Astrocyte (in vitro differentiated cells and primary cell): ENCODE data around the gene ATL2. TPM values are rescaled to one million over a fixed set of nuclear protein-coding genes. Genes with fewer than 3 reads are reported as not detected.
A peak's percentile ranks its signal among the peaks of the same experiment; 100 is the strongest.

Experiments used
- DNase-seq: peaks from one replicate; pipeline ENCODE4 v3.0.0-alpha.2; 2010; ENCODE audit warnings: low read depth
- FAIRE-seq: peaks from 2 replicates; lab custom pipeline; 2011; peaks lifted over from hg19 to GRCh38; lab: Jason Lieb, UNC
- H2AFZ ChIP-seq: 2 replicates; pipeline ENCODE4 v1.6.0; 2012; ENCODE audit warnings: low read depth, low read length, inconsistent platforms
- H3K27ac ChIP-seq: 2 replicates; pipeline ENCODE4 v1.5.1; 2011; ENCODE audit warnings: low read depth, low read length, inconsistent platforms
- H3K27me3 ChIP-seq: 2 replicates; pipeline ENCODE4 v1.6.0; 2011; ENCODE audit warnings: low read length, inconsistent platforms; ENCODE audit not compliant: insufficient read depth
- H3K36me3 ChIP-seq: 2 replicates; pipeline ENCODE4 v1.5.1; 2011; ENCODE audit warnings: low read length, inconsistent platforms; ENCODE audit not compliant: insufficient read depth
- H3K4me1 ChIP-seq: 2 replicates; pipeline ENCODE4 v1.5.1; 2011; ENCODE audit warnings: low read length, inconsistent platforms; ENCODE audit not compliant: insufficient read depth
- H3K4me2 ChIP-seq: 2 replicates; pipeline ENCODE4 v1.6.0; 2012; ENCODE audit warnings: low read length, inconsistent platforms
- H3K4me3 ChIP-seq: 2 replicates; pipeline ENCODE4 v1.5.1; 2011; ENCODE audit warnings: low read depth, mild to moderate bottlenecking, low read length, inconsistent platforms; ENCODE audit not compliant: insufficient read depth
- H3K79me2 ChIP-seq: 2 replicates; pipeline ENCODE4 v1.6.0; 2012; ENCODE audit warnings: mild to moderate bottlenecking, low read length, inconsistent platforms; ENCODE audit not compliant: insufficient read depth
- H3K9ac ChIP-seq: 2 replicates; pipeline ENCODE4 v1.6.0; 2012; ENCODE audit warnings: mild to moderate bottlenecking, low read length, inconsistent platforms
- H3K9me3 ChIP-seq: 2 replicates; pipeline ENCODE4 v1.5.1; 2012; ENCODE audit warnings: low read depth, mild to moderate bottlenecking, low read length, inconsistent platforms; ENCODE audit not compliant: insufficient read depth
- H4K20me1 ChIP-seq: 2 replicates; pipeline ENCODE4 v1.6.0; 2012; ENCODE audit warnings: low read length, inconsistent platforms; ENCODE audit not compliant: insufficient read depth
- H3K27ac Mint-ChIP-seq: one replicate; pipeline ENCODE4 v1.8.0; 2021; ENCODE audit warnings: mild to moderate bottlenecking, mixed read lengths; ENCODE audit not compliant: unreplicated experiment
- H3K27me3 Mint-ChIP-seq: one replicate; pipeline ENCODE4 v1.8.0; 2021; ENCODE audit warnings: low read depth, mixed read lengths; ENCODE audit not compliant: unreplicated experiment
- H3K36me3 Mint-ChIP-seq: one replicate; pipeline ENCODE4 v1.8.0; 2021; ENCODE audit warnings: low read depth, mixed read lengths; ENCODE audit not compliant: unreplicated experiment
- H3K4me1 Mint-ChIP-seq: one replicate; pipeline ENCODE4 v1.8.0; 2021; ENCODE audit warnings: low read depth, mixed read lengths; ENCODE audit not compliant: unreplicated experiment
- H3K4me3 Mint-ChIP-seq: one replicate; pipeline ENCODE4 v1.8.0; 2021; ENCODE audit warnings: mild to moderate bottlenecking, moderate library complexity, mixed read lengths; ENCODE audit not compliant: unreplicated experiment
- H3K9me3 Mint-ChIP-seq: one replicate; pipeline ENCODE4 v1.8.0; 2021; ENCODE audit warnings: mild to moderate bottlenecking, mixed read lengths; ENCODE audit not compliant: unreplicated experiment
- EZH2 ChIP-seq: IDR thresholded peaks from 2 replicates; pipeline ENCODE4 v1.6.1; 2012; ENCODE audit warnings: mild to moderate bottlenecking, low read length, inconsistent platforms; ENCODE audit not compliant: insufficient read depth
- total RNA-seq: library from RNA; stranded (reverse); gene quantifications from 2 replicates; pipeline ENCODE4 v1.2.1, GENCODE V29; 2021
- TF ChIP-seq, protein P1 (sequence below): IDR thresholded peaks from 2 replicates; pipeline ENCODE4 v1.5.1; 2011; ENCODE audit warnings: low read depth, mild to moderate bottlenecking, inconsistent platforms, low read length, moderate library complexity; ENCODE audit not compliant: insufficient read depth

The ATL2 gene
- total RNA-seq, 1 donor from 2014 or later: 34.9 TPM

DNA sequence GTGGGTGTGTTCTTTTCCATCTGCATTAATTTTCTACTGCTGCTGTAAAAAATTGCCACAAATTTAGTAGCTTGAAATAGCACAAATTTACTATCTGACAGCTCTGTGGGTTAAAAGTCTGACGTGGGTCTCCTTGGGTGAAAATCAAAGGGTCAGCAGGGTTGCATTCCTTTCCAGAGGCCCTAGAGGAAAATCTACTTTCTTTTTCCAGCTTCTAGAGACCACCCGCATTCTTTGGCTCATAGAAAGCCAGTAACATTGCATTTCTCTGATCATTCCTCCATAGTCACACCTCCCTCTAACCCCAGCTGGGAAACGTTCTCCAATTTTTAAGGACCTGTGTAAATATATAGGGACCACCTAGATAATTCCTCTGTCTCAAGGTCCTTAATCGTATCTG is 128.8 kb downstream of the ATL2 start:
- FAIRE-seq (no peak), DNase-seq (no peak)
- Histone ChIP-seq H2AFZ (no peak overlapping the region), H3K4me2 (no peak overlapping the region), H3K9me3 (no peaks in the 10 kb centered on the region), H3K36me3 (no peaks in the 10 kb centered on the region), H4K20me1 (no peaks in the 10 kb centered on the region), H3K4me1 (no peaks in the 10 kb centered on the region), H3K9ac (no peak overlapping the region), H3K79me2 (no peaks in the 10 kb centered on the region), H3K4me3 (no peak overlapping the region), H3K27ac (no peak overlapping the region), H3K27me3 (no peaks in the 10 kb centered on the region)
- Mint-ChIP-seq H3K9me3 (peaks cover 2% of the 10 kb centered on the region), H3K27me3 (peaks cover 2% of the 10 kb centered on the region), H3K4me1 (peaks cover 16% of the 10 kb centered on the region), H3K36me3 (no peaks in the 10 kb centered on the region), H3K4me3 (no peak overlapping the region), H3K27ac (no peak overlapping the region)
- TF ChIP-seq, protein P1, sequence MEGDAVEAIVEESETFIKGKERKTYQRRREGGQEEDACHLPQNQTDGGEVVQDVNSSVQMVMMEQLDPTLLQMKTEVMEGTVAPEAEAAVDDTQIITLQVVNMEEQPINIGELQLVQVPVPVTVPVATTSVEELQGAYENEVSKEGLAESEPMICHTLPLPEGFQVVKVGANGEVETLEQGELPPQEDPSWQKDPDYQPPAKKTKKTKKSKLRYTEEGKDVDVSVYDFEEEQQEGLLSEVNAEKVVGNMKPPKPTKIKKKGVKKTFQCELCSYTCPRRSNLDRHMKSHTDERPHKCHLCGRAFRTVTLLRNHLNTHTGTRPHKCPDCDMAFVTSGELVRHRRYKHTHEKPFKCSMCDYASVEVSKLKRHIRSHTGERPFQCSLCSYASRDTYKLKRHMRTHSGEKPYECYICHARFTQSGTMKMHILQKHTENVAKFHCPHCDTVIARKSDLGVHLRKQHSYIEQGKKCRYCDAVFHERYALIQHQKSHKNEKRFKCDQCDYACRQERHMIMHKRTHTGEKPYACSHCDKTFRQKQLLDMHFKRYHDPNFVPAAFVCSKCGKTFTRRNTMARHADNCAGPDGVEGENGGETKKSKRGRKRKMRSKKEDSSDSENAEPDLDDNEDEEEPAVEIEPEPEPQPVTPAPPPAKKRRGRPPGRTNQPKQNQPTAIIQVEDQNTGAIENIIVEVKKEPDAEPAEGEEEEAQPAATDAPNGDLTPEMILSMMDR: no peak
- TF ChIP-seq EZH2: no peak

DNA sequence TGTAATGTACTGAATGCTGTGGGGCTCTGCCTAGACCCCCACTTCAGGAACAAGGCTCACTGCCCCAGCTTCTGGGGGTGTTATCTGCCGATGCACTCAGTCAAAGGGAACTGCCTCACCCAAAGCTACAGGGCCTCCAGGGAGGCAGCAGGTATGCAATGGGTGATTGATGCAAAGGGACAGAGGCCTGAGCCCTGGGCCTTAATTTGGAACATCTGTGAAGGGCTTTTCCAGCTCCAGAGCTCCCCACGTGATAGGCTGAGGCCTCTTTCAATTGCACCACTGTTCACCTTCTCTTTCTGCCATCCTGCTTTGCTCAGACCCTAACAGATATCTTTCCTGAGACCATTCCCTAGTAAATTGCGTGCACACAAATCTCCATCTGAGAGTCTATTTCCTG is 131.0 kb downstream of the ATL2 start:
- FAIRE-seq: no peak

DNA sequence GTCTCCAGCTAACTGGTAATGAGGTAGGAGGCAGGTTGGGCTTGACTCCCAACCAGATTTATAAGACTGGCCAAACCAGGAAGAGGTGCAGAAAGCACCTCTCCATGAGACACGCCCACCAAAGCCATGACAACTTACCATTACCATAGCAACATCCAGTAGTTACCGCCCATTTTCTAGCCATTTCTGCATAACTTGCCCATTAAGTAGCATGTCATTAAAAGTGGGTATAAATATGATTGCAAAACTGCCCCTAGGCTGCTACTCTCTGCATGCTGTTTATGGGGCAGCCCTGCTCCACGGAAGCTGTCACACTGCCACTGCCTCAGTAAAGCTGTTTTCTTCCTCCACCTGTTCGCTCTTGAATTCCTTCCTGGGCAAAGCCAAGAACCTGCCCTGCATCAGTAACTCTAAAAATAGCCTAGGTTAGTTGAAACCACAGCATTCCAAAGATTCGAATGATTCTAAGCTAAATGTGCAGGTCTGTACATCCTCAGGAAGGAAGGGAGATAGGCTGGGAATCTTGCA is 131.9 kb downstream of the ATL2 start:
- TF ChIP-seq, protein P1: no peak
- no peak for TF ChIP-seq EZH2
- FAIRE-seq (no peak), DNase-seq (peak; percentile 50)
- Mint-ChIP-seq H3K36me3 (no peaks in the 10 kb centered on the region), H3K27ac (no peak overlapping the region), H3K27me3 (peaks cover 11% of the 10 kb centered on the region), H3K4me3 (no peak overlapping the region), H3K9me3 (peaks cover 3% of the 10 kb centered on the region), H3K4me1 (peaks cover 16% of the 10 kb centered on the region)
- H3K9ac ChIP-seq: no peak overlapping the region
- no peak overlapping the region for H3K4me3 ChIP-seq
- no peak overlapping the region for H3K27ac ChIP-seq
- no peaks in the 10 kb centered on the region for H3K36me3 ChIP-seq
- no peak overlapping the region for H2AFZ ChIP-seq
- no peak overlapping the region for H3K4me2 ChIP-seq
- no peaks in the 10 kb centered on the region for H4K20me1 ChIP-seq
- no peaks in the 10 kb centered on the region for H3K9me3 ChIP-seq
- no peaks in the 10 kb centered on the region for H3K79me2 ChIP-seq
- no peaks in the 10 kb centered on the region for H3K4me1 ChIP-seq
- H3K27me3 ChIP-seq: no peaks in the 10 kb centered on the region

More for the DNA sequence above, 131.0 kb downstream of the ATL2 start:
- Histone ChIP-seq H3K27ac (no peak overlapping the region), H3K4me3 (no peak overlapping the region), H3K27me3 (no peaks in the 10 kb centered on the region), H3K79me2 (no peaks in the 10 kb centered on the region), H3K4me2 (no peak overlapping the region), H2AFZ (no peak overlapping the region), H3K4me1 (no peaks in the 10 kb centered on the region), H3K36me3 (no peaks in the 10 kb centered on the region), H3K9ac (no peak overlapping the region), H4K20me1 (no peaks in the 10 kb centered on the region), H3K9me3 (no peaks in the 10 kb centered on the region)
- Mint-ChIP-seq H3K4me1 (peaks cover 16% of the 10 kb centered on the region), H3K4me3 (no peak overlapping the region), H3K27me3 (peaks cover 12% of the 10 kb centered on the region), H3K27ac (no peak overlapping the region), H3K36me3 (no peaks in the 10 kb centered on the region), H3K9me3 (peaks cover 3% of the 10 kb centered on the region)
- DNase-seq: no peak
- TF ChIP-seq, protein P1: no peak
- TF ChIP-seq EZH2: no peak
